DMS79 (cell line): ENCODE measurements around the gene DISP2.

ENCODE experiments used
- DNase-seq: peaks from one replicate; lab custom pipeline; 2025; lab: John Stamatoyannopoulos, UW

DISP2 gene

GRCh38 chr15:40328751-40329150, 29.3 kb upstream of the DISP2 start:
- no peak for DNase-seq

- DNase-seq = no peak
Observed at GRCh38 chr15:40329804-40330203, 28.2 kb upstream of the DISP2 start.

GRCh38 chr15:40330368-40330836, 27.6 kb upstream of the DISP2 start:
- peak; percentile 81 for DNase-seq

GRCh38 chr15:40331026-40331425, 27.0 kb upstream of the DISP2 start:
- no peak for DNase-seq

- DNase-seq = no peak
Observed at GRCh38 chr15:40331637-40332036, 26.4 kb upstream of the DISP2 start.

- DNase-seq = no peak
Observed at GRCh38 chr15:40332113-40332781, 25.8 kb upstream of the DISP2 start.

- no peak for DNase-seq
Observed at GRCh38 chr15:40333922-40334492, 24.0 kb upstream of the DISP2 start.

GRCh38 chr15:40334541-40334940, 23.5 kb upstream of the DISP2 start:
- no peak for DNase-seq

- DNase-seq = no peak
Observed at GRCh38 chr15:40334941-40335795, 22.9 kb upstream of the DISP2 start.

GRCh38 chr15:40335938-40336743, 21.9 kb upstream of the DISP2 start:
- DNase-seq = peak; percentile 52

GRCh38 chr15:40336744-40337122, 21.3 kb upstream of the DISP2 start:
- DNase-seq = no peak

GRCh38 chr15:40337597-40337996, 20.4 kb upstream of the DISP2 start:
- DNase-seq = no peak

- peak; percentile 10 for DNase-seq
Observed at GRCh38 chr15:40338041-40338657, 19.9 kb upstream of the DISP2 start.

GRCh38 chr15:40338921-40339620, 18.9 kb upstream of the DISP2 start:
- no peak for DNase-seq

- no peak for DNase-seq
Observed at GRCh38 chr15:40339621-40339945, 18.4 kb upstream of the DISP2 start.

- no peak for DNase-seq
Observed at GRCh38 chr15:40340038-40340739, 17.8 kb upstream of the DISP2 start.

- DNase-seq = peak; percentile 53
Observed at GRCh38 chr15:40340740-40341400, 17.1 kb upstream of the DISP2 start, which contains the start of gene CCDC9B. TSS of gene CCDC9B (minus strand) at chr15:40340939. CDS start at chr15:40340819, 120 bp downstream.

GRCh38 chr15:40342416-40343320, 15.4 kb upstream of the DISP2 start:
- no peak for DNase-seq

- DNase-seq = no peak
Observed at GRCh38 chr15:40343512-40343911, 14.5 kb upstream of the DISP2 start.
